ENCODE results near the gene TAOK1.
A peak's percentile ranks its signal among the peaks of the same experiment; 100 is the strongest.
"Not testable (repeated sequence)": the region's sequence is repeated elsewhere in the genome, so short reads cannot be mapped to it uniquely, and the experiment has no call there.

The TAOK1 gene

GRCh38 chr17:29389982-29390850, at the start of gene TAOK1:
TSS of gene TAOK1 (plus strand) at chr17:29390363. CDS start at chr17:29451549, 61,186 bp downstream.
- TF ChIP-seq CTCF (IDR thresholded peaks at IDR 0.05; ENCODE audit: low read depth, low read length, missing control alignments), result no peak
- in situ Hi-C loops (cut with HindIII; ENCODE audit: low sequenced_read_pairs), result loop anchor here (10.0 kb wide), 1 partner anchor 155 kb away; no protein-coding TSS in a partner anchor
- H3K4me3 ChIP-seq (ENCODE audit: low read depth, low read length), result peak within 1 kb of the TSS; percentile 92
- peak; percentile 93 for DNase-seq (ENCODE audit: low read depth)

GRCh38 chr17:29341726-29342125, 48.4 kb upstream of the TAOK1 start:
- in situ Hi-C loops (cut with HindIII; ENCODE audit: low sequenced_read_pairs), result no loop called here
- H3K4me3 ChIP-seq (ENCODE audit: low read depth, low read length), result no peak overlapping the region
- TF ChIP-seq CTCF (IDR thresholded peaks at IDR 0.05; ENCODE audit: low read depth, low read length, missing control alignments), result no peak
- no peak for DNase-seq (ENCODE audit: low read depth)

GRCh38 chr17:29342158-29342765, 47.9 kb upstream of the TAOK1 start:
- in situ Hi-C loops (cut with HindIII; ENCODE audit: low sequenced_read_pairs), result no loop called here
- H3K4me3 ChIP-seq (ENCODE audit: low read depth, low read length), result no peak overlapping the region
- no peak for TF ChIP-seq CTCF (IDR thresholded peaks at IDR 0.05; ENCODE audit: low read depth, low read length, missing control alignments)
- no peak for DNase-seq (ENCODE audit: low read depth)

- no peak overlapping the region for H3K4me3 ChIP-seq (ENCODE audit: low read depth, low read length)
- in situ Hi-C loops (cut with HindIII; ENCODE audit: low sequenced_read_pairs), result no loop called here
- DNase-seq (ENCODE audit: low read depth), result no peak
- no peak for TF ChIP-seq CTCF (IDR thresholded peaks at IDR 0.05; ENCODE audit: low read depth, low read length, missing control alignments)
Observed at GRCh38 chr17:29344201-29344856, 45.8 kb upstream of the TAOK1 start.

GRCh38 chr17:29345066-29345465, 45.1 kb upstream of the TAOK1 start:
- in situ Hi-C loops (cut with HindIII; ENCODE audit: low sequenced_read_pairs), result no loop called here
- TF ChIP-seq CTCF (IDR thresholded peaks at IDR 0.05; ENCODE audit: low read depth, low read length, missing control alignments), result no peak

GRCh38 chr17:29345470-29345869, 44.7 kb upstream of the TAOK1 start:
- H3K4me3 ChIP-seq (ENCODE audit: low read depth, low read length); DNase-seq (ENCODE audit: low read depth); in situ Hi-C loops (cut with HindIII; ENCODE audit: low sequenced_read_pairs): not testable (repeated sequence)

More at GRCh38 chr17:29345066-29345465, 45.1 kb upstream of the TAOK1 start:
- H3K4me3 ChIP-seq (ENCODE audit: low read depth, low read length), result no peak overlapping the region
- DNase-seq (ENCODE audit: low read depth), result no peak

Data from astrocyte of the cerebellum (primary cell).